ENCODE measurements around the gene HMGN4. TPM values are rescaled to one million over a fixed set of nuclear protein-coding genes. Genes with fewer than 3 reads are reported as not detected.

Gene HMGN4
- total and polyA plus RNA-seq, 9 of the 15 experiments (the other 6 are each of a cell fraction or from before 2014, with no cell fraction given) = 35.4 to 134 (median 94.1) TPM

- H2AFZ ChIP-seq (ENCODE audit: low read depth, low read length) = peak overlapping the region; percentile 90
- peak; percentile 65 for FAIRE-seq
- 0 out of 2 replicates have a peak, but pooled peaks have one; percentile 65 for TF ChIP-seq PREB (CRISPR knock-in tag; IDR thresholded peaks at IDR 0.05)
- no peak for TF ChIP-seq CBX3 (IDR thresholded peaks at IDR 0.05; ENCODE audit: borderline replicate concordance in 1 of 2, low read length in 2 of 2)
- no peak for TF ChIP-seq CEBPG (CRISPR knock-in tag; IDR thresholded peaks at IDR 0.05)
- TF ChIP-seq CEBPG (tag; conservative IDR thresholded peaks at IDR 0.05 in 1 of 2, IDR thresholded peaks at IDR 0.05 in 1 of 2) = no peak
- TF ChIP-seq NCOR1 (IDR thresholded peaks at IDR 0.05) = no peak
- TF ChIP-seq CBFB (CRISPR knock-in tag; IDR thresholded peaks at IDR 0.05) = no peak
- peak; percentile 92 for TF ChIP-seq TBP (optimal IDR thresholded peaks at IDR 0.05; ENCODE audit: low read depth, low read length)
- TF ChIP-seq MGA (IDR thresholded peaks at IDR 0.05) = peak; percentile 56
- no peak for TF ChIP-seq ZFP1 (CRISPR knock-in tag; IDR thresholded peaks at IDR 0.05)
- TF ChIP-seq L3MBTL2 (IDR thresholded peaks at IDR 0.05) = peak; percentile 52; the same call in 1 of the 2 replicates
These were observed 14.0 kb downstream of the HMGN4 start for GRCh38 chr6:26552205-26552604.

More at GRCh38 chr6:26552205-26552604, 14.0 kb downstream of the HMGN4 start:
- Histone ChIP-seq H3K9ac (ENCODE audit: insufficient read depth in 1 of 2, low read depth in 2 of 2, low read length in 2 of 2) (peak overlapping the region; percentile 59; a peak in 3 of 4 replicates), H3K4me3 (peak overlapping the region; percentile 51), H3K9me1 (ENCODE audit: control insufficient read depth, insufficient read depth, low read length) (no peaks in the 10 kb centered on the region), H3K27ac (ENCODE audit: extremely low read depth, low read depth, low read length) (peak overlapping the region; percentile 50; the same call in 2 of the 3 replicates), H3K79me2 (ENCODE audit: control insufficient read depth, insufficient read depth, low read length) (no peaks in the 10 kb centered on the region), H3K36me3 (ENCODE audit: control insufficient read depth, insufficient read depth, low read length) (no peaks in the 10 kb centered on the region), H4K20me1 (replicated peaks; ENCODE audit: control insufficient read depth, insufficient read depth, low read length) (no peaks in the 10 kb centered on the region; the same call in 1 of the 2 replicates), H3K9me3 (replicated peaks; ENCODE audit: control insufficient read depth, insufficient read depth, low read depth, low read length) (no peaks in the 10 kb centered on the region), H3K4me1 (replicated peaks in 1 of 2; ENCODE audit: control insufficient read depth in 2 of 2, insufficient read depth in 2 of 2, low read length in 2 of 2) (peaks cover 5 to 19% of the 10 kb centered on the region in 2 experiments; a peak in 4 of 5 replicates), H3K27me3 (ENCODE audit: control insufficient read depth in 2 of 2, insufficient read depth in 2 of 2, low read length in 2 of 2) (no peaks in the 10 kb centered on the region), H3K4me2 (ENCODE audit: insufficient read depth, low read length) (peak overlapping the region; percentile 87)
- POLR2A ChIA-PET = interaction anchor here (0.7 to 6.8 kb wide), 11 partner anchors 10 to 363 kb away, joined by 3 to 70 read pairs (median 5); partner anchors contain the start of gene HMGN4
- in situ Hi-C loops (cut with MboI) (loop anchor here (25.0 kb wide), 1 partner anchor 365 kb away; a partner anchor contains a TSS), intact Hi-C loops (cut with micrococcal nuclease) (loop anchor here (5.0 to 10.0 kb wide), 3 partner anchors 375 to 1133 kb away; partner anchors contain the start of gene ZNF184)
- ATAC-seq (0 out of 3 replicates have a peak, but pooled peaks have one; percentile 5), DNase-seq (ENCODE audit: extremely low read depth in 1 of 4, low spot score in 3 of 4) (peak in 1 of 4 experiments; percentile 68)
- WGBS (ENCODE audit: insufficient coverage, low coverage, missing lambda C conversion rate) = 2% methylated on average over 10 of the region's 10 CpGs
- no TSS peak for BruUV-seq (replicated peaks)
- CTCF ChIA-PET (ENCODE audit: low intra/inter-chr PET ratio) = no interaction called here

All from K562 (cell line).